HepG2 (cell line): ENCODE results near the gene TIMP3. TPM values are rescaled to one million over a fixed set of nuclear protein-coding genes. Genes with fewer than 3 reads are reported as not detected.

Experiments used
- ATAC-seq: fragments of 200-7000 bp; cut with Tn5 transposase; 3 replicates; pipeline ENCODE4 v1.9.1; 2020; ENCODE audit warnings: mild to moderate bottlenecking, moderate library complexity
- BruUV-seq: library from RNA; stranded (reverse); fragments of 400-500 nt; replicated peaks from 2 replicates; lab custom pipeline; 2021; lab: Mats Ljungman, UMichigan
- CTCF ChIA-PET: fragments of 300-600 bp; formaldehyde crosslinking; extraction: SDS; loops from one replicate; lab custom pipeline; 2021; ENCODE audit warnings: low total read pairs, inconsistent platforms, low intra/inter-chr PET ratio; lab: Yijun Ruan, JAX
- POLR2A ChIA-PET: fragments of 350-600 bp; sonication (Branson Sonifier 250); formaldehyde crosslinking; loops from one replicate; lab custom pipeline; 2020; ENCODE audit warnings: antibody characterized with exemption, inconsistent platforms; lab: Yijun Ruan, JAX
- DNase-seq: peaks from one replicate; pipeline ENCODE4 v3.0.0-alpha.2; 2015; ENCODE audit warnings: low spot score
- FAIRE-seq: peaks from 3 replicates; lab custom pipeline; 2011; peaks lifted over from hg19 to GRCh38; lab: Jason Lieb, UNC
- H2AFZ ChIP-seq: one replicate; pipeline ENCODE4 v1.6.1; 2011; ENCODE audit warnings: low read length, inconsistent platforms
- H3K27ac ChIP-seq: fragments of 300-600 bp; 3 replicates; pipeline ENCODE4 v1.8.0; 2011; ENCODE audit warnings: mixed run types, mild to moderate bottlenecking, mixed read lengths, low read length, inconsistent platforms; ENCODE audit not compliant: insufficient read depth; ENCODE audit errors: extremely low read length
- H3K27me3 ChIP-seq, 2 experiments: fragments of 200-600 bp in 1 of 2; 2 replicates in 1 of 2; 3 replicates in 1 of 2; pipeline versions ENCODE4 v1.6.0 to v1.8.0; 2011; ENCODE audit warnings: low read length in 2 of 2, mild to moderate bottlenecking in 2 of 2, moderate library complexity in 2 of 2, inconsistent platforms in 1 of 2; ENCODE audit not compliant: insufficient read depth in 2 of 2, control insufficient read depth in 1 of 2
- H3K36me3 ChIP-seq, 2 experiments: fragments of 200-600 bp in 1 of 2; replicated peaks in 1 of 2; 2 replicates in 1 of 2; 3 replicates in 1 of 2; pipeline versions ENCODE4 v1.5.1 to v1.8.0; 2011; ENCODE audit warnings: low read length in 2 of 2, inconsistent platforms in 1 of 2; ENCODE audit not compliant: insufficient read depth in 2 of 2, control insufficient read depth in 1 of 2
- H3K4me1 ChIP-seq: 2 replicates; pipeline ENCODE4 v1.5.1; 2012; ENCODE audit warnings: low read length, inconsistent platforms; ENCODE audit not compliant: insufficient read depth
- H3K4me2 ChIP-seq: 2 replicates; pipeline ENCODE4 v1.6.0; 2011; ENCODE audit warnings: low read depth, low read length, inconsistent platforms
- H3K4me3 ChIP-seq, 3 experiments: fragments of 200-600 bp in 1 of 3; sonication (generic), shearing (Covaris generic) in 1 of 3; replicated peaks in 1 of 3; 2 replicates each; pipeline ENCODE4 v1.5.1; 2011 to 2016; ENCODE audit warnings: low read length in 3 of 3, inconsistent platforms in 2 of 3, low read depth in 2 of 3, mild to moderate bottlenecking in 2 of 3, control low read depth in 1 of 3, mixed read lengths in 1 of 3; ENCODE audit not compliant: insufficient read depth in 1 of 3
- H3K79me2 ChIP-seq: one replicate; pipeline ENCODE4 v1.6.1; 2011; ENCODE audit warnings: low read length, inconsistent platforms; ENCODE audit not compliant: insufficient read depth
- H3K9ac ChIP-seq: 2 replicates; pipeline ENCODE4 v1.6.0; 2011; ENCODE audit warnings: mild to moderate bottlenecking, low read depth, low read length, inconsistent platforms; ENCODE audit not compliant: insufficient read depth
- H3K9me3 ChIP-seq: 2 replicates; pipeline ENCODE4 v1.5.1; 2012; ENCODE audit warnings: mild to moderate bottlenecking, low read length
- H4K20me1 ChIP-seq: 2 replicates; pipeline ENCODE4 v1.6.0; 2011; ENCODE audit warnings: inconsistent platforms, mild to moderate bottlenecking, low read length, moderate library complexity; ENCODE audit not compliant: insufficient read depth
- ATF7 ChIP-seq, 2 experiments: fragments of 450-650 bp in 1 of 2; sonication (generic) in 1 of 2; formaldehyde crosslinking in 1 of 2; IDR thresholded peaks; 2 replicates each; pipeline versions ENCODE4 v1.4.0 to v1.6.1; 2016 to 2020; ENCODE audit warnings: antibody characterized with exemption in 1 of 2, mild to moderate bottlenecking in 1 of 2, missing genetic modification reagents in 1 of 2
- NFE2L2 ChIP-seq: fragments of 150-350 bp; IDR thresholded peaks from 2 replicates; pipeline ENCODE4 v1.6.1; 2014; ENCODE audit warnings: low read length
- SAFB2 ChIP-seq: sonication (generic); formaldehyde crosslinking; IDR thresholded peaks from 2 replicates; pipeline ENCODE4 v1.5.1; 2020; ENCODE audit warnings: missing genetic modification reagents, low read depth, mild to moderate bottlenecking, borderline replicate concordance
- WGBS: methylation state at CpG from one replicate; pipeline ENCODE4 v1.1.6; 2017; ENCODE audit warnings: low lambda C conversion rate; 5-methylcytosine and 5-hydroxymethylcytosine counted together
- in situ Hi-C: cut with HindIII; loops from 2 replicates; pipeline ENCODE4 v1.10.0; 2017; ENCODE audit warnings: low pct_unique_long_range_greater_than_20kb; ENCODE audit not compliant: extremely low pct_ligation_motif_present
- intact Hi-C: fragments of 100-400 bp; cut with micrococcal nuclease; formaldehyde crosslinking; loops from one replicate; pipeline ENCODE4 v1.10.0; 2022; ENCODE audit not compliant: unreplicated experiment
- polyA plus RNA-seq, 8 experiments: library from polyadenylated mRNA; depleted of rRNA in 3 of 8; stranded (reverse) in 7 of 8; unstranded in 1 of 8; fragments of >200 nt; fragmentation: Illumina TruSeq in 4 of 8; extraction: Trizol in 4 of 8; gene quantifications; 2 replicates each; pipeline versions ENCODE4 v1.2.1 to v1.2.3, GENCODE V29; 2011 to 2016; ENCODE audit warnings: low read depth in 4 of 8, missing spikeins in 1 of 8, mixed read lengths in 1 of 8; ENCODE audit not compliant: insufficient read depth in 1 of 8
- total RNA-seq, 5 experiments: library from RNA; depleted of rRNA; stranded (reverse); fragments of >200 nt; fragmentation: Illumina TruSeq; extraction: Trizol; gene quantifications; 2 replicates each; pipeline ENCODE4 v1.2.3, GENCODE V29; 2016; ENCODE audit warnings: low read depth in 1 of 5
- TF ChIP-seq, protein P1 (sequence below): sonication (generic); formaldehyde crosslinking; IDR thresholded peaks from 2 replicates; pipeline ENCODE4 v1.4.0; 2020; ENCODE audit warnings: mild to moderate bottlenecking, low read depth, missing genetic modification reagents
- TF ChIP-seq, protein P2 (sequence below): sonication (generic); formaldehyde crosslinking; IDR thresholded peaks from 2 replicates; pipeline ENCODE4 v1.4.0; 2020; ENCODE audit warnings: mild to moderate bottlenecking, missing genetic modification reagents
- TF ChIP-seq, protein P3 (sequence below): sonication (generic); formaldehyde crosslinking; IDR thresholded peaks from 2 replicates; pipeline ENCODE4 v1.4.0; 2020; ENCODE audit warnings: missing genetic modification reagents

The TIMP3 gene
- total and polyA plus RNA-seq, 2 of the 13 experiments (the other 11 are each of a cell fraction or from before 2014, with no cell fraction given) = 57.3 to 86.6 TPM

DNA sequence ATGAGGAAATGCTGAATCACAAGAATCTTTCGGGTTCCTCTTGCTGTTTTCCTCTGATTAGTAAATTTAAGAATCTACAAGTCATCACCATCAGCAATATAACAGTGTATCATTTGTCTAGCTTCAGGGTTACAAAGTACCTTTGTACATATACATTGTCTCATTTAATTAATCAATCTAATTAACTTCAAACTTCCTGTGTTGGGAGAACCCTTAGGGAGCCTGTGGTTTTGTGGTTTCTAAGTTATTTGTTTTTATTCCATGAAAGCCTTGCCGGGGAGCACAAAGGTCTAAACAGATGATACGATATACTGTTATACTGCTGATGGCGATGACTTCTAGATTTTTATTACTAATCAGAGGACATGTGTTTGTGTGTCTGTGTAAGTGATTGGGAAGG, 41.0 kb downstream of the TIMP3 start:
- Histone ChIP-seq H3K4me2 (no peak overlapping the region), H3K4me3 (no peak overlapping the region), H3K9me3 (no peaks in the 10 kb centered on the region), H3K79me2 (peaks cover 2% of the 10 kb centered on the region), H3K4me1 (no peaks in the 10 kb centered on the region), H3K36me3 (peaks cover 8 to 55% of the 10 kb centered on the region in 2 experiments), H3K27me3 (no peaks in the 10 kb centered on the region), H4K20me1 (peaks cover 6% of the 10 kb centered on the region), H3K9ac (no peak overlapping the region), H2AFZ (no peak overlapping the region), H3K27ac (no peak overlapping the region)
- no peak for ATAC-seq
- no peak for DNase-seq
- in situ Hi-C loops = loop anchor here (25.0 kb wide), 1 partner anchor 145 kb away; no protein-coding TSS in a partner anchor
- no peak for FAIRE-seq
- intact Hi-C loops = no loop called here
- TF ChIP-seq, protein P1, sequence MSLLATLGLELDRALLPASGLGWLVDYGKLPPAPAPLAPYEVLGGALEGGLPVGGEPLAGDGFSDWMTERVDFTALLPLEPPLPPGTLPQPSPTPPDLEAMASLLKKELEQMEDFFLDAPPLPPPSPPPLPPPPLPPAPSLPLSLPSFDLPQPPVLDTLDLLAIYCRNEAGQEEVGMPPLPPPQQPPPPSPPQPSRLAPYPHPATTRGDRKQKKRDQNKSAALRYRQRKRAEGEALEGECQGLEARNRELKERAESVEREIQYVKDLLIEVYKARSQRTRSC (CRISPR knock-in tag) = no peak
- no peak for TF ChIP-seq SAFB2 (CRISPR knock-in tag)
- TF ChIP-seq, protein P2, sequence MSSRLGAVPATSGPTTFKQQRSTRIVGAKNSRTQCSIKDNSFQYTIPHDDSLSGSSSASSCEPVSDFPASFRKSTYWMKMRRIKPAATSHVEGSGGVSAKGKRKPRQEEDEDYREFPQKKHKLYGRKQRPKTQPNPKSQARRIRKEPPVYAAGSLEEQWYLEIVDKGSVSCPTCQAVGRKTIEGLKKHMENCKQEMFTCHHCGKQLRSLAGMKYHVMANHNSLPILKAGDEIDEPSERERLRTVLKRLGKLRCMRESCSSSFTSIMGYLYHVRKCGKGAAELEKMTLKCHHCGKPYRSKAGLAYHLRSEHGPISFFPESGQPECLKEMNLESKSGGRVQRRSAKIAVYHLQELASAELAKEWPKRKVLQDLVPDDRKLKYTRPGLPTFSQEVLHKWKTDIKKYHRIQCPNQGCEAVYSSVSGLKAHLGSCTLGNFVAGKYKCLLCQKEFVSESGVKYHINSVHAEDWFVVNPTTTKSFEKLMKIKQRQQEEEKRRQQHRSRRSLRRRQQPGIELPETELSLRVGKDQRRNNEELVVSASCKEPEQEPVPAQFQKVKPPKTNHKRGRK = no peak
- TF ChIP-seq, protein P3, sequence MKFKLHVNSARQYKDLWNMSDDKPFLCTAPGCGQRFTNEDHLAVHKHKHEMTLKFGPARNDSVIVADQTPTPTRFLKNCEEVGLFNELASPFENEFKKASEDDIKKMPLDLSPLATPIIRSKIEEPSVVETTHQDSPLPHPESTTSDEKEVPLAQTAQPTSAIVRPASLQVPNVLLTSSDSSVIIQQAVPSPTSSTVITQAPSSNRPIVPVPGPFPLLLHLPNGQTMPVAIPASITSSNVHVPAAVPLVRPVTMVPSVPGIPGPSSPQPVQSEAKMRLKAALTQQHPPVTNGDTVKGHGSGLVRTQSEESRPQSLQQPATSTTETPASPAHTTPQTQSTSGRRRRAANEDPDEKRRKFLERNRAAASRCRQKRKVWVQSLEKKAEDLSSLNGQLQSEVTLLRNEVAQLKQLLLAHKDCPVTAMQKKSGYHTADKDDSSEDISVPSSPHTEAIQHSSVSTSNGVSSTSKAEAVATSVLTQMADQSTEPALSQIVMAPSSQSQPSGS (CRISPR knock-in tag) = no peak
- TF ChIP-seq NFE2L2 = no peak
- no peak for TF ChIP-seq ATF7 (IDR thresholded peaks at IDR 0.05)
- no peak for TF ChIP-seq ATF7 (CRISPR knock-in tag; IDR thresholded peaks at IDR 0.05)
- ChIA-PET POLR2A (no interaction called here), CTCF (no interaction called here)
- no TSS peak for BruUV-seq
- WGBS = 95% methylated on average over 4 of the region's 4 CpGs
